MG63 (cell line): Measurements from ENCODE around the gene LRRC36. TPM values are rescaled to one million over a fixed set of nuclear protein-coding genes. Genes with fewer than 3 reads are reported as not detected.
"Not testable (repeated sequence)": the region's sequence is repeated elsewhere in the genome, so short reads cannot be mapped to it uniquely, and the experiment has no call there.

Experiments used
- DNase-seq: peaks from one replicate; pipeline ENCODE4 v3.0.0-alpha.2; 2020
- H3K27me3 ChIP-seq: fragments of 250-450 bp; sonication (Bioruptor Pico); 2 replicates; pipeline ENCODE4 v1.5.1; 2020; ENCODE audit warnings: mild to moderate bottlenecking, moderate library complexity
- H3K36me3 ChIP-seq: fragments of 250-450 bp; sonication (Bioruptor Pico); 2 replicates; pipeline ENCODE4 v1.5.1; 2020; ENCODE audit warnings: mild to moderate bottlenecking, moderate library complexity
- H3K4me3 ChIP-seq: fragments of 250-450 bp; sonication (Bioruptor Pico); 2 replicates; pipeline ENCODE4 v1.5.1; 2020; ENCODE audit warnings: mild to moderate bottlenecking, moderate library complexity
- H3K9me3 ChIP-seq: fragments of 250-450 bp; sonication (Bioruptor Pico); 2 replicates; pipeline ENCODE4 v1.5.1; 2020; ENCODE audit warnings: mild to moderate bottlenecking, moderate library complexity
- total RNA-seq: library from RNA; depleted of rRNA; stranded (reverse); fragments of >200 nt; shearing (Covaris generic); gene quantifications from 2 replicates; pipeline ENCODE4 v1.2.3, GENCODE V29; 2014; ENCODE audit warnings: low replicate concordance

LRRC36 gene
- total RNA-seq, 1 experiment from 2014 or later: 0.33 TPM

DNA sequence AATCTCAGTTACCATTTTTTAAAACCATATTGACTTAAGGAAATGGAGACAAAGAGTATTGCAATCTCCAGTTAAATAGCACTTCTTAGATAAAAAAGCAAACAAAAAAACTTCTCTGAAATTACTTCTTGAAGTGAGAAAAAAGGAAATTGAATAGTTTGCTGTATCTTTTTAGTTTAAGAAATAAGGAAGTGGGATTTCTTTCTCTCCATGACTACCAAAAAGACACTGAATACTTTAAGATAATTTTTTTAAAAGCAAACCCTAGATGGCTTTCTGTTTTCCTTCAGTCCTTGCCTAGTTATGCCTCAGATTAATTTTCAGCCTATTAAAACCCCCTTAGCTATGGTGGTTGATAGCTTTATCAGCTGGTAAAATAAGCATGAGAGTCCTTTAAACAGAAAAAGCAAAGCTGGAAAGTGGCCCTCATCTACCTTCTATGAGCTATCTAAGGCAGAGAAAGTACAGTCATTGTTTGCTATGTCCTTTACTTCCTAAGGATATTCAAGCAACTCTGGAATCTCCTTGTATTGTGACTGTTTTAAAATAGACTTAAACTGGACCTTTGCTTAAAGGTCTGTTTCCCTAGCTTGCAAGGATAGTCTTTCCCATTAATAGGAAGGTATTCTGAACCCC, 38.1 kb downstream of the LRRC36 start:
- no peaks in the 10 kb centered on the region for H3K36me3 ChIP-seq
- H3K9me3 ChIP-seq: no peaks in the 10 kb centered on the region
- no peak for DNase-seq
- no peak overlapping the region for H3K4me3 ChIP-seq
- H3K27me3 ChIP-seq: peaks cover 5% of the 10 kb centered on the region

DNA sequence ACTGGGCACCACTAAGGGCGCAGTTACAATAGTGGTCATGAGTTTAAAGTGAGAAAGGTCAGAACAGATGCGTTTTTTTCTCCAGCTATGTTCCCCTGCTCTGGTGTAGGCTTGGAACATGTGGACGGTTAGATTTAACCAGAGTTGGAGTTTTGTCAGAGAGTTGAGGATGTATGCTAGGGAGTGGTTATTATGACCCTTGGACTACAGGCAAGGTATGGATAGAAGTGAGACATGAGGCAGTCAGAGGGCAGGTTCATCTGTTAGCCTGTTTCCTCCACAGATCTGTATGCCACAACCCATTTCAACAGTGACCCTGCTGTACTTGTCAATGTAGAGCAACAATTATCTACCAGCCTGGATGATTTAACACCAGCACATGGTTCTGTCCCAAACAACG, 44.0 kb downstream of the LRRC36 start:
- Histone ChIP-seq H3K4me3 (no peak overlapping the region), H3K9me3 (no peaks in the 10 kb centered on the region), H3K27me3 (no peaks in the 10 kb centered on the region), H3K36me3 (no peaks in the 10 kb centered on the region)
- no peak for DNase-seq

DNA sequence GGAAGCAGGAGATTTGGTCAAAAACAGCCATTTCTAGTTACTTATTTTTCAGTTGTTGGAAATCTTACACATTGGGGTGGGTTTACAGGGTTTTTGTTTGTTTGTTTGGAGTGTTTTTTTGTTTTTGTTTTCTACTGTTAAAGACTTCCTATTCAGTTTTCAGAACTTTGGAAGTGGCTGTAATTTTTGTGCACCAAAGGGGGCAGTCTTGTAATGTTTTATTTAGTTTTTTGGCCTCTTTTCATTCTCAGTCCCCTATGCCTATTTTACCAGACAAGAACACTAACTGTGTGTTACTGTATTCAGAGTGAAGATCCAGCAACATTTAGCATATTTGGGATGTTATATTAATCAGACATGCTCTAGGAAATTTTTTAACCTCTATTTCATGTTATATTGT, 46.0 kb downstream of the LRRC36 start:
- H3K36me3 ChIP-seq: no peaks in the 10 kb centered on the region
- H3K4me3 ChIP-seq: no peak overlapping the region
- no peaks in the 10 kb centered on the region for H3K9me3 ChIP-seq
- no peaks in the 10 kb centered on the region for H3K27me3 ChIP-seq
- DNase-seq: no peak

DNA sequence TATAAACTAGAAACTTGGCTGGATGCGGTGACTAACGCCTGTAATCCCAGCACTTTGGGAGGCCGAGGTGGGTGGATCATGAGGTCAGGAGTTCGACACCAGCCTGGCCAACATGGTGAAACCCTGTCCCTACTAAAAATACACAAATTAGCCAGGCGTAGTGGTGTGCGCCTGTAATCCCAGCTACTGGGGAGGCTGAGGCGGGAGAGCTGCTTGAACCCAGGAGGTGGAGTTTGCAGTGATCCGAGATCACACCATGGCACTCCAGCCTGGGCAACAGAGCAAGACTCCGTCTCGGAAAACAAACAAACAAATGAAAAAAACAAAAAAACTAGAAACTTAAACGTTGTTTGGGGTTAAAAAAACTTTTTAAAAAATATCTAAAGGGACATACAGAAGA, 49.4 kb downstream of the LRRC36 start:
- H3K4me3 ChIP-seq, H3K27me3 ChIP-seq, H3K36me3 ChIP-seq, DNase-seq, H3K9me3 ChIP-seq: not testable (repeated sequence)

DNA sequence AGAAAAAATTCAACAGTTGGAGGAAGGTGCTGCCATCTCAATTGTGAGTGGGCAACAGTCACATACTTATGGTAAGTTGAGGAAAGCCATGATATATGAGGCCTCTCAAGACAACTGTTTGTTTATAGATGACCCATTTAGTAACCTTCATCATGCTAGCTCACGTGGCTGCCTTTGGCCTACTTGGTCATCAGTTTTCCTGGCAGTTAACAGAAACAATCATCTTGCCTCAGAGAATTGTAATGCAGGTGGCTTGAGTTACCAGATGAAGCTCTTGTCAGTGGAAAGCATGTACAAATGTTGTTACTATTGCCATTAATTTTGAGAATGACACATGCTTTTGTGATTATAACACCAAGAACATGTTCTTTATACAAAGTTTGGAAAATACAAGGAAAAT, 52.0 kb downstream of the LRRC36 start:
- Histone ChIP-seq H3K36me3 (no peaks in the 10 kb centered on the region), H3K27me3 (no peaks in the 10 kb centered on the region), H3K9me3 (no peaks in the 10 kb centered on the region), H3K4me3 (no peak overlapping the region)
- no peak for DNase-seq

DNA sequence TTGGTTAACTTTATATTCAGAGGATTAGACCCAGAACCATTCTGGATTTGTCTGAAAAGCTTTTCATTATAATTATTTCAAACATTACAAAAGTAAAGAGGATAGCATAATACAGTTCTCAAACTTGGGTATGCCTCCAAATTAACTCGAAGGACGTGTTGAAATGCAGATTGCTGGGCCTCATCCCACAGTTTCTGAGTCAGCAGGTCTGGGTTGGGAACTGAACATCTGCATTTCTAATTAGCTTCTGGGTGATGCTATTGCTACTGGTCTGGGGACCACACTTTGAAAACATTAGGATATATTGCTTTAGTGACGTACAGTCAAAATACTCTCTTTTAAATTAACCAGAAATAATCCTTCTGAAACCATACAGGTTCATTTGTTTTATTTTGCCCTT, 56.7 kb downstream of the LRRC36 start:
- H3K36me3 ChIP-seq: no peaks in the 10 kb centered on the region
- H3K9me3 ChIP-seq: no peaks in the 10 kb centered on the region
- DNase-seq: no peak
- H3K27me3 ChIP-seq: no peaks in the 10 kb centered on the region
- H3K4me3 ChIP-seq: no peak overlapping the region

DNA sequence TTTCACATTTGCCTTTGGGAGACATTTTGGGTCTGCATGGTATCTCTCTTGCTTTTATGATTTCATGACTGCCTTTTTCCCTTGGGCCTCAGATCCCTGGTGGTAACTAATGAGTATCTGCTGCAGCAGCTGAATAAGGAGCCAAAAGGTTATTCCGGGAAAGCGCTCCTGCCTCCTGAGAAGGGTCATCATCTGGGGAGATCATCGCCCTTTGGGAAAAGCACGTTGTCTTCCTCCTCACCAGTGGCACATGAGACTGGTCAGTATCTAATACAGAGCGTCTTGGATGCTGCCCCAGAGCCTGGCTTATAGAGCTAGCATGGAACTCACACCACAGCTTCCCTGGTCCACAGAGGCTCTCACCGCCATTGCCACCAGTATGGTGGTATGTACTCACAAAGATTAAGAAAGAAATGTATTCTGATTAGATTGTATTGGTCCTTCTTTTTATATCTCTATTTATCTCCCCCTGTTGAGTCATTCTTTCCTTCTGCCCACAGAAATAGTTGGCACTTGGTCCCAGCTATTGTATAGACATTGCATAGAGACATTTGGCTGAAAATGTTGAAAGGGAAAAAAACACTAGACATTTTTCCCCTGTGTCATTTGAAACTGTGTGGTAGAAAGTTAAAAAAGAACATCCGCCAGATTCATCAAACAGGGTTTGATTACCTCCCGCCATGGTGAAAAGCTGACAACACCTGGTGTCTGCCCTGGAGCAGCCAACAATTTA, 58.3 kb downstream of the LRRC36 start:
- Histone ChIP-seq H3K27me3 (no peaks in the 10 kb centered on the region), H3K4me3 (no peak overlapping the region), H3K9me3 (no peaks in the 10 kb centered on the region), H3K36me3 (no peaks in the 10 kb centered on the region)
- DNase-seq: no peak

DNA sequence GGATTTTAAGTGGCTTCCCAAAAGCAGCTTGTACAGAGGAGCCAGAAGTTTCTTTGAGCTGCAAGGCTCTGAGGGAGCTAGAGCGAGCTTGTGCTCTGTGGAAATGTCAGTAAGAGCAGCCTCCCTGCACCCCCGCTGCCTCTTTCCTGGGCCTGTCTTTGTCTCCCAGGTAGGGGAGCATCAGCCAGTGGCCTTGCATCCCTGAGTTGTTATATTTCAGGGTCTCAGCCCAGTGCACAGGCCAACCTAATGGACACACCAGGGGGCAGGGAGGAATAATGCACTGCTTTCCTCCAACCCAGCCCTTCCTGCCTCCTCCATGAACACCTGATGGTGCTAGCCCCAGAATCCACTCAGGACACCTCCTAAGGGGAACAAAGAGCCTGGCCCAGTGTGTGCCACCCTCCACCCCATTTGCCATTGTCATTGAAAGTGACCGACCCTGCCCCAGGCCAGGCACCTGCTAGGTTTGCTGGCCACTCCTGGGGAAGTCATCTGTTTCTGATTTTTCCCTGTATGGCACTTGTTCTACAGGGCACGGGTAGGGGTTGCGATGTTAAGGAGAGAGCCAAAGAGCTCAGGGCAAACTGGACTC, 60.3 kb downstream of the LRRC36 start:
- H3K4me3 ChIP-seq: no peak overlapping the region
- DNase-seq: no peak
- H3K9me3 ChIP-seq: no peaks in the 10 kb centered on the region
- no peaks in the 10 kb centered on the region for H3K36me3 ChIP-seq
- no peaks in the 10 kb centered on the region for H3K27me3 ChIP-seq

DNA sequence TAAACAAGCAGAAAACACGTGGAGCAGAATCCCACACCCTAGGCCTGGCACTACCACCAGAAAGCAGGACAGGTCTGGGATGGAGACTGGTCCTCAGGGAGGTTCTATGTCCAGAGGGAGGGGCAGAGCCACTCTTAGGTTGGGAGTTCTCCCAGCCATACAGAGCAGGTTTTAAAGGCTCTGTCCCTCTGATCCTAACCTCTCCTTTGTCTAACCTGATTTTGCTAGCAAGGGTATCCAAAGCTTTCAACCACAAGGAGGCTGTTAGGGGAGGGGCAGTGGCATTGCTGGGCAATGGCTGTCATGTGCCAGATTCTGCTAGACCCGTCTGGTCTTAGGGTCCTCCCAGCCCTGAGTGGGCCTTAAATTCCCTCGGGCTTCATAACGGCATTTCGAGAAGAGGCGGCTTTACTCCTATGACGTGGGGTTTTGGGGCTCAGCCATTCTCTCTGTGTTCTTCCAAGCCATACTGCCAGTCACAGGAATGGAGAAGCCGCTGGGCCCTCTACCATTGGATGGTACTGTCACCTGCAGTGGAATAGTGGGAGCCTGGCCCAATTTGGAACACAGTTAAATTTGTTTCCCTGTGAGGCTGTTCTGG, 61.0 kb downstream of the LRRC36 start:
- no peak for DNase-seq
- H3K4me3 ChIP-seq: no peak overlapping the region
- no peaks in the 10 kb centered on the region for H3K9me3 ChIP-seq
- H3K27me3 ChIP-seq: no peaks in the 10 kb centered on the region
- H3K36me3 ChIP-seq: no peaks in the 10 kb centered on the region

DNA sequence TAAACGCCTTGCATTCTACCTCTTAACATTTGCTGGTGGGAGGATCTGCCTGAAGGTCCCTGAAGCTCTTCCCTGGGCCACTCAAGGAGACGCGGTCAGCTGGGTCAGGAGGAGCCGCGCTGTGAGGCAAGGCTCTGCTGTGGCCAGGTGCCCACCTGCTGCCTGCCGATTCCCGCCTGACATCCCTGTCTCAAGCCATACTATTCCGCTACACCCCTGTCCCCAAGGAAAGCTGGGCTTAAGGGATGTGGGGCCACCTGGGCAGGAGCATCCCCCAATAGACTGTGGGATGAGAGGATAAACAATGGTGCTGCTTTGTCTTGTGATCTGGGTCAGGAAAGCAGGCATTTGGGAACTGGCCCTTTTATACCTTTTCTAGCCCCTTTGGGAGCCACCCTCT, 61.6 kb downstream of the LRRC36 start:
- H3K36me3 ChIP-seq: no peaks in the 10 kb centered on the region
- no peak for DNase-seq
- no peak overlapping the region for H3K4me3 ChIP-seq
- no peaks in the 10 kb centered on the region for H3K9me3 ChIP-seq
- H3K27me3 ChIP-seq: no peaks in the 10 kb centered on the region

DNA sequence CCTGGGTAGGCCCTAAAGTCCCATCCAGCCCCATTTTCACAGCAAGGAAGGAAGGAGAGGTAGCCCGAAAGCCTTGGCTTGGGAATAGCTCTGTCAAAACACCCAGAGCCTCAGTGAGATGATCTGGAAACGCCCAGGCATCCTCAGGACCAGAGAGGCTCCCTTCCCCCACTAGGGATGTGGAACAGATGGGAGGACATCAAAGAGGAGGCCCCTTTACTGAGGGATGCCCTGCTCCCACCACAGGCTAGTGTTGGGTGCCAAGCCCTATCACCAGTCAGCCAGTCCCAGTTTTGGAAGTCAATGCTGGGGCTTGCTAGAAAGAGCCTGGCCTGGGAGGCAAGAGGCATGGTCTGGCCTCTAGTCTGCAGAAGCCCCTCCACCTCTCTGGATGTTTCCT, 62.0 kb downstream of the LRRC36 start:
- no peak overlapping the region for H3K4me3 ChIP-seq
- no peaks in the 10 kb centered on the region for H3K9me3 ChIP-seq
- no peak for DNase-seq
- H3K27me3 ChIP-seq: no peaks in the 10 kb centered on the region
- no peaks in the 10 kb centered on the region for H3K36me3 ChIP-seq

DNA sequence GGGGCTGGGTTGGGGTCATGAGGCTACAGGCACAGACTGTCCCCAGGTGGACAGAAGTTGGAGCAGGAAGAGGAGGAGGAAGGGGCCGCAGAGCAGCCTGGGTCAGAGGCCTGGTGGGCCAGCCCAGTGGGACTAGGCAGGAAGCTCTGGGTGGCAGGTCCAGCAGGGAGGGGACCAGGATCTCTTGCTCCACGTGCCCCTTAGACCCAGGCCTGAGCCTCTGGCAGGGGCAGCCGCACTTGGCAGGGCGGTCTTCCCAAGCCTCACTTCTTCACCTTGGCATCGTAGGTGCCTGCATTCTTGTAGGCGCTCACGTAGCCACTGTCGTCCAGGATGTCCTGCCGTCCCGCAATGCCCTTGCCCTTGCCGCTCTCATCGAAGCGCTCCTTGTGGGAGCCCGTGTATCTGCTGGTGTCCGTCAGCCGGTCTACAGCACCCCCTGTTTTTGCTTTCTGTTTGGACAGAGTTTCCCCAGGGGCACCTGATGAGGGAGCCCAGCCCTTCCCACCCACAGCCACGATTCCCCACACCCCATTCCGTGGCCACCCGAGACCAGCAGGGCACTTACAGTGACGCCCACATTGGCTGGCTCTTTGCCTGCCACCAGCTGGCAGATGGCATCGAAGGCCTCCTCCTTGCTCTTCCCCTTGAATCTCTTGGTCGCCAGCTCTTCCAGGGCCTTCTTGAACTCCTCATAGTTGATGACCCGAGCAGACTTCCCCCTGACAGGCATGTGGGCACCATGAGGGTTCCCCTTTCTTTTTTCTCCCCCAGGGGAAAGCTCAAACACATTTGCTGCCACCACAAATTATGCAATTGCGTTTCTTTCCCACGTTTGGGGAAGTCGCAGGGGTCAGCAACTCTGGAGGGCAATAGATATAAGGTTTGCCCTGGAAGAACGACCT, 63.5 kb downstream of the LRRC36 start:
- Histone ChIP-seq H3K9me3 (no peaks in the 10 kb centered on the region), H3K4me3 (no peak overlapping the region), H3K36me3 (no peaks in the 10 kb centered on the region), H3K27me3 (no peaks in the 10 kb centered on the region)
- no peak for DNase-seq

DNA sequence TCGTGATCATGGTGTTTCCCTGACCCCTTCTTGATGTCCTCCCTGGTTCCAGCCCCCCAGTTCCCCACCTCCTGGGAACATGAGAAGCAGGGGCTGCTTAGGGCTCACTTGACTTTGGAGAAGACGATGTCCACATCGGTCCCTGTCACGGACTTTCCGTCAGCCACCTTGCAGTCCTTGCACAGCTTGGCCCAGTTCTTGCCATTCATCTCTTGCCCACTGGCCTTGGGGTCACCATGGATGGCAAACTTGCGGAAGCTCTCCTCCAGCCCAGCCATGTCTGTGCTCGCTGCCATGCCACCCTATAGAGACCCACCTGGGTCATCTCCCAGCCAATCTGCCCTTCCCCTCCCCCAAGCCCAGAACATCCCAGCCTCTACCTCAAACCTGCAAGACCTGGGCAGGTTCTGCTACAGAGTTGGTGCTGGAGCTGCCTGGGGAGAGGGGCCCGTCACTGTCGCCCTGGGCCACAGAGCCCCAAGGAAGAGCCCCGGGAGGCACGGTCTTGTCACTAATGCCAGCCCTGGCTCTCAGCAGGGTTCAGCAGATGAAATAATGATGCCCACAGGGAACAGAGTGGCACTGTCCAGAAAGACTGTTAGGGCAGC, 64.3 kb downstream of the LRRC36 start:
- DNase-seq: no peak
- H3K4me3 ChIP-seq: no peak overlapping the region
- H3K36me3 ChIP-seq: no peaks in the 10 kb centered on the region
- H3K9me3 ChIP-seq: no peaks in the 10 kb centered on the region
- no peaks in the 10 kb centered on the region for H3K27me3 ChIP-seq

DNA sequence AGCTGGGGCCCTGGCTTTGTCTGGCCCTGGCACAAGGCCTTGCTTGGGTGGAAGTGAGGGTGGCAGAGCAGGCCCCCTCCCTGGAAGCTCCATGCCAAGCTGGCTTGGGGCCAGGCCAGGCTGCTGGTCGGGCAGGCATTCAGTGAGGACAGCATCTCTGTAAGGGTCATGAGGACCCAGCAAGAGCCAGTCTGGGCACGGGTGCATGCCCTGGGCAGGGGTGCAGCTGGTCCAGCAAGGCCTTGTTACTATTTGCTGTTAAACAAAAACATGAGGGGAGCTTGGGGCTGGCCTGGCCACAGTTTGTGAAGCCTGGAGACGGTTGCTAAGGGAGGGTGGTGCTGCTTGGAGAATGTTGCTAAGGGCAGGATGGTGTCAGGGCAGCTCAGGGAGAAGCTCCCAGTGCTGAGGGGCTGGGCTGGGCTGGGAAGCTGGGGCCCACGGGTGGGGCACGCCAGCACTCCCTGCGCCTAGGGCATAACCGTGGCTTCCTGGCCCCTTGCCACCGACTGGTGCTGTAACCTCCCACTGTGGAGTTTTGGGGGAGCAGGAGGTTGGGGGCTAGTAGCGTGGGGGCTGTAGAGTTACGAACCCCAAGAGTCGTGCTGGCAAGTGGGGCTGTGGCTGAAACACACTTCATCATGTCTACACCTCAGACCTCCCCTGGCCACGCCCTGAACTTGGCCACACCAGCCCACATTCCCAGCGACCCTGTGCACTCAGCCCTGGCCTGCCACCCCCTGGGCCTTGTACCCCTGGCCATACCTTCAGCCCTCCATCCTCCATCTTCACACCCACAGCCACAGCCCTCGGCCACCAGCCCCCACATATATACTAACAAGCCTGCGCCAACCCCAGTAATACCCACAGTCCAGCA, 65.0 kb downstream of the LRRC36 start:
- no peak overlapping the region for H3K4me3 ChIP-seq
- no peaks in the 10 kb centered on the region for H3K36me3 ChIP-seq
- H3K27me3 ChIP-seq: no peaks in the 10 kb centered on the region
- DNase-seq: peak; percentile 41
- H3K9me3 ChIP-seq: no peaks in the 10 kb centered on the region

DNA sequence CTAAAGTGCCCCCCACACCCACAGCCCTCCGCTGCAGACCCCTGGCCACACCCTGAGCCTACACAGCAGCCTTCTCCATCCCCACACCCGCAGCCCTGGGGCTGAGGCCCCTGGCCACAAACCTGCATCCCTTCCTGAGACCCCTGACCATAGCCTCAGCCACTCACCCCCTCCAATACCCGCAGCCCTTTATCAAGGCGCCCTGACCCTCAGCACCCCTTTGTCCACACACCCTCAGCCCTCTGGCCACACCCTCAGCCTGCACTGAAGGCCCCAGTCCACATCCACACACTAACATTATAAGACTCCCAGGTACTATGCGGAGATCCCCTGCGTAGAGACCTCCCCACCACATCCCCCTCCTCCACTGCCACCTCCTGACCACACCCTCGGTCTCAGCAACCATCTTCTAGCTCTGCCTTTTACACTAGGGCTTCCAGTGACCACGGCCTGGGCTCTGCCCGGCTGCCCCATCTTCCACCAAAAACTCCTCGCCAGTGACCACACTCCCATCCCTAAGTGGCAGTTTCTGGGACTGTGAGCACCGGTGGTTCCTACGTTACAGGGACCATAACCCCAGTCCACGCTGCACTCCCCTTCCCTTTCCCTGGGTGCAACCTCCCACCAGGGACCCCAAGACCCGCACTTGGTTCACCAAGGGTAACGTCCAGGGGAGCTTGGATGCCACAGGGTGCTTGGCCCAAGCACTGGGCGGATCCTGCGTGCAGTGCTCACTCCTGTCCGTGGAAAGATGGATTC, 65.9 kb downstream of the LRRC36 start:
- no peaks in the 10 kb centered on the region for H3K9me3 ChIP-seq
- H3K4me3 ChIP-seq: no peak overlapping the region
- no peaks in the 10 kb centered on the region for H3K36me3 ChIP-seq
- DNase-seq: no peak
- H3K27me3 ChIP-seq: no peaks in the 10 kb centered on the region
